Activated CD4-positive, alpha-beta memory T cell treated with anti-CD3 and anti-CD28 coated beads for 36 hours (primary cell): ENCODE measurements around the gene MBD3L3. TPM values are rescaled to one million over a fixed set of nuclear protein-coding genes. Genes with fewer than 3 reads are reported as not detected.

Experiments used
- CTCF ChIA-PET: fragments of 350-600 bp; sonication (Branson Sonifier 250); formaldehyde crosslinking; loops from one replicate; lab custom pipeline; 2021; ENCODE audit warnings: antibody characterized with exemption, inconsistent platforms; lab: Charles Lee
- POLR2A ChIA-PET: fragments of 350-600 bp; sonication (Branson Sonifier 250); formaldehyde crosslinking; loops from one replicate; lab custom pipeline; 2021; ENCODE audit warnings: antibody characterized with exemption; lab: Charles Lee
- DNase-seq: peaks from one replicate; pipeline ENCODE4 v3.0.0-alpha.2; 2020
- H3K27ac Mint-ChIP-seq: one replicate; pipeline ENCODE4 v1.8.0; 2021; ENCODE audit warnings: mixed read lengths
- H3K27me3 Mint-ChIP-seq: one replicate; pipeline ENCODE4 v1.8.0; 2021; ENCODE audit warnings: mixed read lengths
- H3K36me3 Mint-ChIP-seq: one replicate; pipeline ENCODE4 v1.8.0; 2021; ENCODE audit warnings: mixed read lengths
- H3K4me1 Mint-ChIP-seq: one replicate; pipeline ENCODE4 v1.8.0; 2021; ENCODE audit warnings: low read depth, mixed read lengths
- H3K4me3 Mint-ChIP-seq: one replicate; pipeline ENCODE4 v1.8.0; 2021; ENCODE audit warnings: mild to moderate bottlenecking, mixed read lengths
- H3K9me3 Mint-ChIP-seq: one replicate; pipeline ENCODE4 v1.8.0; 2021; ENCODE audit warnings: mixed read lengths
- intact Hi-C: fragments of 100-400 bp; cut with micrococcal nuclease; formaldehyde crosslinking; loops from one replicate; pipeline ENCODE4 v1.15.1; 2023
- total RNA-seq, 2 experiments: library from RNA; stranded (reverse); gene quantifications; one replicate each; pipeline ENCODE4 v1.2.3, GENCODE V29; 2021

MBD3L3 gene
- total RNA-seq, 2 experiments from 2014 or later = not detected

DNA sequence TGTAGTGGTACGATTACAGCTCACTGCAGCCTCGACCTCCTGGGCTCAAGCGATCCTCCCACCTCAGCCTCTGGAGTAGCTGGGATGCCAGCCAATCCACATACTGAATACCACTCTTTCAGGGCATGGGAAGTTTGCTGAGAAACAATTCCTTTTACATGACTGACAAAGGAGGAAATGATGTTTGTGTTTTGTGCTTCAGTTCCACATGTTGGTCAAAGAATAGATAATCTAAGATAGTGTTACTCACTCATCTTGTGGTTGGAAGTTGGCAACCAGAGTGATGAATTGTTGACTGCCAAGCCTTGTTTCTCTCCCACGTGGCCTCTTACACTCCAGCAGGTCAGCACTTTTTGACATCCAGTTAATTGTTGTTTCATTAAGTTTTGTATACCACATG, 44.8 kb downstream of the MBD3L3 start:
- DNase-seq = peak; percentile 37
- Mint-ChIP-seq H3K9me3 (no peaks in the 10 kb centered on the region), H3K27ac (peak overlapping the region; percentile 71), H3K36me3 (no peaks in the 10 kb centered on the region), H3K4me3 (no peak overlapping the region), H3K27me3 (no peaks in the 10 kb centered on the region), H3K4me1 (peaks cover 41% of the 10 kb centered on the region)
- CTCF ChIA-PET = interaction anchor here (0.9 kb wide), 1 partner anchor 9 kb away, joined by 3 read pairs; no protein-coding TSS in a partner anchor
- intact Hi-C loops = loop anchor here (10.0 kb wide), 3 partner anchors 129 to 331 kb away; partner anchors contain the start of genes ADGRE1 and ARHGEF18
- POLR2A ChIA-PET = no interaction called here

DNA sequence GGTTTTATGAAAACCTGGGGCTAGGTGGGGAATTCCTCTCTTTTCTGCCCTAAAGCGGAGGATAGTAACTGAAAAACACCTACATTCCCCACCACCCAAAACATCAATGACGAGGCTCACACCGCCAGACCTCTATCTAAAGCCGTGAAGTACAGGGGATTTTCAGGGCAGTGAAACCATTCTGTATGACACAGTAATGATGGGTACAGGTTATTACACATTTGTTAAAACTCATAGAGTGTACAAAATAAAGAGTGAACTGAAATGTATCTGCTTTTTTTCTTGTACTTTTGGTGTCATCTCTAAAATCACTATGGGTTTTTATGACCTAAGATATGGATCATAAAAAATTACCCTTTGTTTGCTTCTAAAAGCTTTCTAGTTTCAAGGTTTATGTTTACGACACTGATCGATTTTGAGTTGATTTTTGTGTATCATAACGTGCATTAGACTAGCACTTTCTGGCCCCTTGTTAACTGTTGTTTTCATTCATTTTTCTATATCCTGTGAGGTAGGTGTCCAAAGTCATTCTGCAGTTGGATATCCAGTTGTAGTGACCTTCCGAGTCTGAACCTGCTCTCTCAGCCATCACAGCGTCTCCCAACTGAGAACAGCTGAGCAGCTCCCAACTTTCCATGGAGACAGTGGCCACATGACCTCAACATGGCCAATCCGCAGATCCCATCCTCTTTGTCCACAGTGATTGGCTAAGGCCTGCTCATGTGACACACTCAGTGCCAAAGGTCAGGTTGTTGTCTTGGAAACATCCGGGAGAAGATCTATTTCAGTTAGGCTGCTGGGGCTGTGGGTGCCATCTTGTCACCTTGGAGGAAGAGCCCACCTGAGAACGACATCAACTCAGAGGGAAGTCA, 47.5 kb downstream of the MBD3L3 start:
- Mint-ChIP-seq H3K9me3 (no peaks in the 10 kb centered on the region), H3K27me3 (no peaks in the 10 kb centered on the region), H3K36me3 (no peaks in the 10 kb centered on the region), H3K4me3 (peak overlapping the region; percentile 4), H3K4me1 (peaks cover 57% of the 10 kb centered on the region), H3K27ac (peak overlapping the region; percentile 90)
- intact Hi-C loops = loop anchor here (10.0 kb wide), 3 partner anchors 126 to 334 kb away; partner anchors contain the start of genes ADGRE1 and ARHGEF18
- peak; percentile 65 for DNase-seq
- POLR2A ChIA-PET = no interaction called here
- CTCF ChIA-PET = no interaction called here

DNA sequence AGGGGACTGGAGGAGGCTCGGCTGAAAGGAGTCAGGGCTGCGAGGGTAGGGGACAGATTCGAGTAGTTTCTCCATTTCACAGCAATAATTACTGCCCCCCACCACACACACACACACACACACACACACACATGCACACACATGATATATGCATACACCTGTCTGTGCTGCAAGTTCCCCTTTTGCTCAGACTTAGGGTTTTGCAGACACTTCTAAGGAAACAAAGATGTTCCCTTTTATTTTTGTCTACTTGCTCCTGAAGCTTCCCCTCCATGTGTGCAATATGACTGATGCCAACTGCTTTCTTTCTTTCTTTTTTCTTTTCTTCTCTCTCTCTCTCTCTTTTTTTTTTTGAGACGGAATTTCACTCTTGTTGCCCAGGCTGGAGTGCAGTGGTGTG, 50.6 kb downstream of the MBD3L3 start:
- ChIA-PET POLR2A (no interaction called here), CTCF (no interaction called here)
- H3K4me3 Mint-ChIP-seq = no peak overlapping the region
- no peak overlapping the region for H3K27ac Mint-ChIP-seq
- intact Hi-C loops = loop anchor here (10.0 kb wide), 1 partner anchor 63 kb away; no protein-coding TSS in a partner anchor
- peaks cover 45% of the 10 kb centered on the region for H3K4me1 Mint-ChIP-seq
- H3K9me3 Mint-ChIP-seq = no peaks in the 10 kb centered on the region
- no peak for DNase-seq
- H3K36me3 Mint-ChIP-seq = no peaks in the 10 kb centered on the region
- no peaks in the 10 kb centered on the region for H3K27me3 Mint-ChIP-seq

Other genes starting within 250 kb of the MBD3L3 start
- 1 to 10 TPM; 6.6 to 6.8 TPM for gene ADGRE1, start 171.1 kb downstream of the MBD3L3 start, total RNA-seq
- gene MBD3L2B, start 37.2 kb downstream of the MBD3L3 start, total RNA-seq = not detected
- gene MBD3L5, start 28.1 kb downstream of the MBD3L3 start, total RNA-seq = not detected
- gene MBD3L4, start 18.5 kb downstream of the MBD3L3 start, total RNA-seq = not detected
- gene MBD3L2, start 9.4 kb downstream of the MBD3L3 start, total RNA-seq = not detected
- 1 to 10 TPM; 7.6 to 8.0 TPM for gene ZNF557, start 11.0 kb upstream of the MBD3L3 start, total RNA-seq
- 1 to 10 TPM; 2.9 to 3.3 TPM for gene INSR, start 235.7 kb upstream of the MBD3L3 start, total RNA-seq